ENCODE results near the gene DSC1.

DSC1 gene

GRCh38 chr18:31093294-31093693 is 69.4 kb downstream of the DSC1 start:
- Histone ChIP-seq H3K4me2 (ENCODE audit: low read length) (no peak overlapping the region), H3K18ac (ENCODE audit: low read length) (no peak overlapping the region), H3K36me3 (ENCODE audit: control insufficient read depth in 1 of 2, insufficient read depth in 2 of 2, low read length in 2 of 2) (peaks cover 6 to 21% of the 10 kb centered on the region in 2 experiments), H3K27me3 (ENCODE audit: insufficient read depth, low read length) (no peaks in the 10 kb centered on the region), H2AFZ (ENCODE audit: insufficient read depth, low read length, poor library complexity) (no peak overlapping the region), H3K9ac (ENCODE audit: low read length) (peak overlapping the region; percentile 16), H3K4me1 (ENCODE audit: control insufficient read depth in 1 of 2, insufficient read depth in 2 of 2, low read length in 2 of 2) (no peaks in the 10 kb centered on the region), H3K9me3 (ENCODE audit: insufficient read depth, low read depth, low read length) (no peaks in the 10 kb centered on the region), H3K4ac (ENCODE audit: low read depth, low read length) (peak overlapping the region; percentile 46), H3K14ac (ENCODE audit: low read length) (no peak overlapping the region), H3K27ac (ENCODE audit: low read depth, low read length) (no peak overlapping the region), H3K4me3 (ENCODE audit: low read depth, low read length) (no peak overlapping the region), H4K12ac (ENCODE audit: low read depth, low read length) (no peak overlapping the region), H2BK5ac (ENCODE audit: low read depth, low read length, poor library complexity) (no peak overlapping the region), H2AK5ac (ENCODE audit: low read length) (no peak overlapping the region), H4K91ac (ENCODE audit: low read depth, low read length) (no peak overlapping the region), H2BK12ac (ENCODE audit: low read length) (no peak overlapping the region), H3K79me2 (ENCODE audit: control insufficient read depth, insufficient read depth, low read length, poor library complexity) (peaks cover 3% of the 10 kb centered on the region), H4K8ac (ENCODE audit: low read depth, low read length) (no peak overlapping the region), H2BK120ac (ENCODE audit: insufficient read depth, low read length, poor library complexity) (no peak overlapping the region), H3K79me1 (ENCODE audit: low read length) (no peaks in the 10 kb centered on the region), H3K23ac (ENCODE audit: low read length) (no peak overlapping the region)
- WGBS (ENCODE audit: extremely low coverage, insufficient coverage, insufficient read length): no CpG with 5 or more reads among the region's 3 CpGs
- no peak for DNase-seq

- H3K23ac ChIP-seq (ENCODE audit: low read length): no peak overlapping the region
- H3K36me3 ChIP-seq (ENCODE audit: control insufficient read depth in 1 of 2, insufficient read depth in 2 of 2, low read length in 2 of 2): peaks cover 9 to 26% of the 10 kb centered on the region in 2 experiments
- H3K18ac ChIP-seq (ENCODE audit: low read length): no peak overlapping the region
- H2AK5ac ChIP-seq (ENCODE audit: low read length): no peak overlapping the region
- no peak overlapping the region for H3K4me3 ChIP-seq (ENCODE audit: low read depth, low read length)
- H3K9ac ChIP-seq (ENCODE audit: low read length): no peak overlapping the region
- H2BK12ac ChIP-seq (ENCODE audit: low read length): no peak overlapping the region
- no peak overlapping the region for H3K4ac ChIP-seq (ENCODE audit: low read depth, low read length)
- no peaks in the 10 kb centered on the region for H3K27me3 ChIP-seq (ENCODE audit: insufficient read depth, low read length)
- H4K8ac ChIP-seq (ENCODE audit: low read depth, low read length): no peak overlapping the region
- H3K79me1 ChIP-seq (ENCODE audit: low read length): no peaks in the 10 kb centered on the region
- WGBS (ENCODE audit: extremely low coverage, insufficient coverage, insufficient read length): no CpG with 5 or more reads among the region's 1 CpG
- peaks cover 3% of the 10 kb centered on the region for H3K79me2 ChIP-seq (ENCODE audit: control insufficient read depth, insufficient read depth, low read length, poor library complexity)
- H4K91ac ChIP-seq (ENCODE audit: low read depth, low read length): no peak overlapping the region
- no peaks in the 10 kb centered on the region for H3K4me1 ChIP-seq (ENCODE audit: control insufficient read depth in 1 of 2, insufficient read depth in 2 of 2, low read length in 2 of 2)
- no peak overlapping the region for H2AFZ ChIP-seq (ENCODE audit: insufficient read depth, low read length, poor library complexity)
- H3K4me2 ChIP-seq (ENCODE audit: low read length): no peak overlapping the region
- no peak overlapping the region for H3K27ac ChIP-seq (ENCODE audit: low read depth, low read length)
- no peak for DNase-seq
- no peak overlapping the region for H2BK120ac ChIP-seq (ENCODE audit: insufficient read depth, low read length, poor library complexity)
- no peak overlapping the region for H2BK5ac ChIP-seq (ENCODE audit: low read depth, low read length, poor library complexity)
- no peak overlapping the region for H3K14ac ChIP-seq (ENCODE audit: low read length)
- no peak overlapping the region for H4K12ac ChIP-seq (ENCODE audit: low read depth, low read length)
- no peaks in the 10 kb centered on the region for H3K9me3 ChIP-seq (ENCODE audit: insufficient read depth, low read depth, low read length)
Measured at GRCh38 chr18:31091350-31091749, 71.3 kb downstream of the DSC1 start.

GRCh38 chr18:31088532-31088931 is 74.1 kb downstream of the DSC1 start:
- Histone ChIP-seq H3K4ac (ENCODE audit: low read depth, low read length) (no peak overlapping the region), H4K91ac (ENCODE audit: low read depth, low read length) (no peak overlapping the region), H3K14ac (ENCODE audit: low read length) (no peak overlapping the region), H2BK12ac (ENCODE audit: low read length) (no peak overlapping the region), H3K4me1 (ENCODE audit: control insufficient read depth in 1 of 2, insufficient read depth in 2 of 2, low read length in 2 of 2) (no peaks in the 10 kb centered on the region), H3K9me3 (ENCODE audit: insufficient read depth, low read depth, low read length) (no peaks in the 10 kb centered on the region), H2AK5ac (ENCODE audit: low read length) (no peak overlapping the region), H2AFZ (ENCODE audit: insufficient read depth, low read length, poor library complexity) (no peak overlapping the region), H3K27ac (ENCODE audit: low read depth, low read length) (no peak overlapping the region), H3K18ac (ENCODE audit: low read length) (no peak overlapping the region), H3K79me2 (ENCODE audit: control insufficient read depth, insufficient read depth, low read length, poor library complexity) (no peaks in the 10 kb centered on the region), H4K8ac (ENCODE audit: low read depth, low read length) (no peak overlapping the region), H2BK5ac (ENCODE audit: low read depth, low read length, poor library complexity) (no peak overlapping the region), H3K36me3 (ENCODE audit: control insufficient read depth in 1 of 2, insufficient read depth in 2 of 2, low read length in 2 of 2) (peaks cover 9 to 26% of the 10 kb centered on the region in 2 experiments), H3K23ac (ENCODE audit: low read length) (no peak overlapping the region), H4K12ac (ENCODE audit: low read depth, low read length) (no peak overlapping the region), H3K4me3 (ENCODE audit: low read depth, low read length) (no peak overlapping the region), H3K9ac (ENCODE audit: low read length) (no peak overlapping the region), H2BK120ac (ENCODE audit: insufficient read depth, low read length, poor library complexity) (no peak overlapping the region), H3K4me2 (ENCODE audit: low read length) (no peak overlapping the region), H3K27me3 (ENCODE audit: insufficient read depth, low read length) (no peaks in the 10 kb centered on the region), H3K79me1 (ENCODE audit: low read length) (no peaks in the 10 kb centered on the region)
- no peak for DNase-seq
- WGBS (ENCODE audit: extremely low coverage, insufficient coverage, insufficient read length): no CpG with 5 or more reads among the region's 3 CpGs

GRCh38 chr18:31079973-31080372 is 82.7 kb downstream of the DSC1 start:
- Histone ChIP-seq H2AFZ (ENCODE audit: insufficient read depth, low read length, poor library complexity) (no peak overlapping the region), H3K79me1 (ENCODE audit: low read length) (no peaks in the 10 kb centered on the region), H4K91ac (ENCODE audit: low read depth, low read length) (no peak overlapping the region), H3K27ac (ENCODE audit: low read depth, low read length) (no peak overlapping the region), H2BK5ac (ENCODE audit: low read depth, low read length, poor library complexity) (no peak overlapping the region), H3K36me3 (ENCODE audit: control insufficient read depth in 1 of 2, insufficient read depth in 2 of 2, low read length in 2 of 2) (peaks cover 19 to 21% of the 10 kb centered on the region in 2 experiments), H3K4me3 (ENCODE audit: low read depth, low read length) (no peak overlapping the region), H3K14ac (ENCODE audit: low read length) (no peak overlapping the region), H3K4me2 (ENCODE audit: low read length) (no peak overlapping the region), H3K18ac (ENCODE audit: low read length) (no peak overlapping the region), H3K23ac (ENCODE audit: low read length) (no peak overlapping the region), H3K9me3 (ENCODE audit: insufficient read depth, low read depth, low read length) (no peaks in the 10 kb centered on the region), H4K12ac (ENCODE audit: low read depth, low read length) (no peak overlapping the region), H3K4me1 (ENCODE audit: control insufficient read depth in 1 of 2, insufficient read depth in 2 of 2, low read length in 2 of 2) (no peaks in the 10 kb centered on the region), H3K27me3 (ENCODE audit: insufficient read depth, low read length) (no peaks in the 10 kb centered on the region), H2AK5ac (ENCODE audit: low read length) (no peak overlapping the region), H3K9ac (ENCODE audit: low read length) (no peak overlapping the region), H2BK120ac (ENCODE audit: insufficient read depth, low read length, poor library complexity) (no peak overlapping the region), H3K79me2 (ENCODE audit: control insufficient read depth, insufficient read depth, low read length, poor library complexity) (no peaks in the 10 kb centered on the region), H3K4ac (ENCODE audit: low read depth, low read length) (no peak overlapping the region), H4K8ac (ENCODE audit: low read depth, low read length) (no peak overlapping the region), H2BK12ac (ENCODE audit: low read length) (no peak overlapping the region)
- no CpG with 5 or more reads among the region's 3 CpGs for WGBS (ENCODE audit: extremely low coverage, insufficient coverage, insufficient read length)
- no peak for DNase-seq
